Left renal pelvis (tissue), 4 donors: Measurements from ENCODE around the gene PHF1. TPM values are rescaled to one million over a fixed set of nuclear protein-coding genes. Genes with fewer than 3 reads are reported as not detected.
"Not testable (repeated sequence)": the region's sequence is repeated elsewhere in the genome, so short reads cannot be mapped to it uniquely, and the experiment has no call there.

Experiments
- DNase-seq, 4 donors: peaks; one replicate each; pipeline ENCODE4 v3.0.0-alpha.2; 2013; ENCODE audit warnings: low read depth in 4 of 4, low spot score in 3 of 4
- polyA plus RNA-seq, 4 donors: library from polyadenylated mRNA; unstranded; fragments of 120-200 nt; gene quantifications; one replicate each; pipeline ENCODE4 v1.2.1, GENCODE V29; 2013; ENCODE audit not compliant: insufficient read length in 4 of 4

Gene PHF1
- 10 to 100 TPM; 65.4 to 87.7 (median 73.4) TPM for polyA plus RNA-seq

GRCh38 chr6:33410711-33411631 lies at the start of gene PHF1:
Gene PHF1, plus strand, starts transcription at chr6:33411014. Its CDS starts 1,250 bp downstream, at chr6:33412264.
- DNase-seq, result no peak

GRCh38 chr6:33363486-33363885 lies 47.3 kb upstream of the PHF1 start:
- DNase-seq, result not testable (repeated sequence)

GRCh38 chr6:33364475-33365205 lies 46.2 kb upstream of the PHF1 start:
- DNase-seq, result peak; percentile 39 to 71 (median 45)

GRCh38 chr6:33365206-33365971 lies 45.4 kb upstream of the PHF1 start:
- not testable (repeated sequence) for DNase-seq

GRCh38 chr6:33367009-33367714 lies 43.7 kb upstream of the PHF1 start:
- no peak for DNase-seq

GRCh38 chr6:33367715-33368025 lies 43.1 kb upstream of the PHF1 start:
- DNase-seq, result not testable (repeated sequence)

GRCh38 chr6:33371901-33372300 lies 38.9 kb upstream of the PHF1 start:
- not testable (repeated sequence) for DNase-seq

- DNase-seq, result peak in 1 of 4 donors; percentile 39
These were observed 38.2 kb upstream of the PHF1 start for GRCh38 chr6:33372526-33373123.

- no peak for DNase-seq
These were observed 36.6 kb upstream of the PHF1 start for GRCh38 chr6:33373960-33374910.

- no peak for DNase-seq
These were observed 35.6 kb upstream of the PHF1 start for GRCh38 chr6:33375143-33375671.

- DNase-seq, result no peak
These were observed 33.6 kb upstream of the PHF1 start for GRCh38 chr6:33377171-33377570.

GRCh38 chr6:33379184-33379583 lies 31.6 kb upstream of the PHF1 start:
- not testable (repeated sequence) for DNase-seq

- no peak for DNase-seq
These were observed 30.4 kb upstream of the PHF1 start for GRCh38 chr6:33380272-33380981.

- DNase-seq, result no peak
These were observed 27.2 kb upstream of the PHF1 start for GRCh38 chr6:33383427-33384185.

GRCh38 chr6:33384581-33385020 lies 26.2 kb upstream of the PHF1 start:
- no peak for DNase-seq

GRCh38 chr6:33390173-33390572 lies 20.6 kb upstream of the PHF1 start:
- DNase-seq, result no peak

GRCh38 chr6:33390767-33391277 lies 20.0 kb upstream of the PHF1 start:
- DNase-seq, result no peak
